Measurements from ENCODE around the gene PELI1. TPM values are rescaled to one million over a fixed set of nuclear protein-coding genes. Genes with fewer than 3 reads are reported as not detected.

PELI1 gene
- total RNA-seq, 1 donor from 2014 or later = 88.7 TPM

- H3K27me3 Mint-ChIP-seq (ENCODE audit: insufficient read depth, low read depth) = no peaks in the 10 kb centered on the region
- Histone ChIP-seq H3F3A (ENCODE audit: low read depth) (no peaks in the 10 kb centered on the region), H3K9me3 (ENCODE audit: low read depth) (no peaks in the 10 kb centered on the region), H2AFZ (replicated peaks) (no peak overlapping the region), H3K79me2 (ENCODE audit: low read depth) (no peaks in the 10 kb centered on the region), H3K36me3 (no peaks in the 10 kb centered on the region), H3K4me3 (no peak overlapping the region), H3K27ac (no peak overlapping the region), H3K4me2 (no peak overlapping the region), H4K20me1 (ENCODE audit: low read depth) (no peaks in the 10 kb centered on the region), H3K4me1 (no peaks in the 10 kb centered on the region), H3K9ac (no peak overlapping the region), H3K27me3 (no peaks in the 10 kb centered on the region)
- peaks cover 11% of the 10 kb centered on the region for H3K4me1 Mint-ChIP-seq
- no peak overlapping the region for H3K27ac Mint-ChIP-seq
- no peak for DNase-seq (ENCODE audit: low spot score)
- peaks cover 7% of the 10 kb centered on the region for H3K9me3 Mint-ChIP-seq
- H3K36me3 Mint-ChIP-seq = no peaks in the 10 kb centered on the region
- H3K4me3 Mint-ChIP-seq = no peak overlapping the region
- no peak for TF ChIP-seq CTCF (IDR thresholded peaks at IDR 0.05)
- no peak for TF ChIP-seq EZH2phosphoT487 (IDR thresholded peaks at IDR 0.05)
- no peak for TF ChIP-seq EZH2 (IDR thresholded peaks at IDR 0.05)
These were observed 98.3 kb downstream of the PELI1 start for GRCh38 chr2:64045938-64046337.

Other genes starting within 250 kb of the PELI1 start
- gene VPS54, start 125.0 kb downstream of the PELI1 start, total RNA-seq (ENCODE audit: low replicate concordance) = 33.0 and 44.3 TPM in 2 replicates

Measured in neural progenitor cell (in vitro differentiated cells).